Lower lobe of right lung (tissue), 2 donors: ENCODE data around the gene KCNC2. TPM values are rescaled to one million over a fixed set of nuclear protein-coding genes. Genes with fewer than 3 reads are reported as not detected.

Experiments
- ATAC-seq, 2 donors: fragments of 200-7000 bp; cut with Tn5 transposase; one replicate each; pipeline ENCODE4 v1.9.1; 2020 to 2022; ENCODE audit warnings: mild to moderate bottlenecking in 2 of 2, moderate library complexity in 2 of 2
- DNase-seq: peaks from one replicate; pipeline ENCODE4 v3.0.0-alpha.2; 2020
- H3K27ac ChIP-seq: fragments of 200-600 bp; one replicate; pipeline ENCODE4 v1.8.0; 2022
- H3K27me3 ChIP-seq: fragments of 200-600 bp; one replicate; pipeline ENCODE4 v1.8.0; 2022; ENCODE audit warnings: low read depth
- H3K36me3 ChIP-seq: fragments of 200-600 bp; one replicate; pipeline ENCODE4 v1.8.0; 2022; ENCODE audit warnings: mild to moderate bottlenecking
- H3K4me1 ChIP-seq: fragments of 200-600 bp; one replicate; pipeline ENCODE4 v1.8.0; 2022
- H3K4me3 ChIP-seq: fragments of 200-600 bp; one replicate; pipeline ENCODE4 v1.8.0; 2022; ENCODE audit warnings: mild to moderate bottlenecking
- H3K9me3 ChIP-seq: fragments of 200-600 bp; one replicate; pipeline ENCODE4 v1.8.0; 2022
- intact Hi-C: fragments of 100-400 bp; cut with DNase I; formaldehyde crosslinking; loops from one replicate; pipeline ENCODE4 v1.11.0; 2022
- long read RNA-seq: library from polyadenylated mRNA; unstranded; transcript quantifications from one replicate; pipeline ENCODE4 v2.0.0, GENCODE V29; 2021
- total RNA-seq: library from RNA; stranded (reverse); fragmentation: NEBNext Ultra II Directional; extraction: Animal tissue kit (Norgen Biotek cat#: 25700); gene quantifications from one replicate; pipeline ENCODE4 v1.2.1, GENCODE V29; 2021
- TF ChIP-seq, protein P1 (sequence below): fragments of 200-600 bp; IDR thresholded peaks from one replicate; pipeline ENCODE4 v1.8.0; 2022; ENCODE audit warnings: antibody characterized with exemption, mild to moderate bottlenecking
- donor health status: DM: no; HTN: yes; CAD: no; lungs with severe emphysema.

KCNC2 gene
- not detected for total RNA-seq
- long read RNA-seq: 0 reads

DNA sequence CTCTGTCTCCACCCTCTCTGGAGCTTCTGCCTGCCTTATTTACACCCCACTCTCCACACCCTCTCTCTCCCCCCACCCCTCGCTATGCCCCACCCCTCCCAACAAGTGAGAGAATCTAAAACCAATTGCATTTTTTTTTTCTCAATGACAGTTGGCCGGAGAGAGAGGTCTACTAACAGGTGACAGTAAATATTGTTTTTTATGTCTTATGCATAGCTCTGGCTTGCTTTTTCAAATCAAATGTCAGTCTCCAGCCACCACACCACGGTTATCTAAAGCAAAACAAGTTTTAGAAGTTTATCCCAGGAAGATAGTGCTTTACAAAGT is at the start of gene KCNC2:
KCNC2 (minus strand) TSS at position 28 of the 327 bp plus-strand sequence.
- intact Hi-C loops: no loop called here

DNA sequence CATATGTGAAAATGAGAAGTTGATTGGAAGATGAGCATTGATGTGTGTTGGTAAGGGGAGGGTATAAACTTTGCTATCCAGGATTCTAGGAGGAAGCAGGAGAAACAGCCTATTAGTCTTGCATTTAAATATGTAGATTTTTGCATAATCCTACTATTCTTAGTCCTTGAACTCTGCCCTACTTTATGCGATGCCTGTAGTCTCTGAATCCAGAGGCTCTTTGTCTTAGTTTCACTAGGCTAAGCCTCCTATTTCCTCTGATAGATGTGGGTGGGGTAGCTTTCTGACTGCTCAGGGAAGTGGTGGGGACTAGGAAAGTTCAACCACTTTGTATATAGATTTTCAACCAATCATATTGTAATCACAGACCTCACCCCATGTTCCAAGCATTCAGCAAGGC is 49.5 kb upstream of the KCNC2 start:
- Histone ChIP-seq H3K27ac (no peak overlapping the region), H3K4me3 (no peak overlapping the region), H3K4me1 (no peaks in the 10 kb centered on the region), H3K9me3 (no peaks in the 10 kb centered on the region), H3K27me3 (no peaks in the 10 kb centered on the region), H3K36me3 (no peaks in the 10 kb centered on the region)
- no peak for ATAC-seq
- TF ChIP-seq, protein P1, sequence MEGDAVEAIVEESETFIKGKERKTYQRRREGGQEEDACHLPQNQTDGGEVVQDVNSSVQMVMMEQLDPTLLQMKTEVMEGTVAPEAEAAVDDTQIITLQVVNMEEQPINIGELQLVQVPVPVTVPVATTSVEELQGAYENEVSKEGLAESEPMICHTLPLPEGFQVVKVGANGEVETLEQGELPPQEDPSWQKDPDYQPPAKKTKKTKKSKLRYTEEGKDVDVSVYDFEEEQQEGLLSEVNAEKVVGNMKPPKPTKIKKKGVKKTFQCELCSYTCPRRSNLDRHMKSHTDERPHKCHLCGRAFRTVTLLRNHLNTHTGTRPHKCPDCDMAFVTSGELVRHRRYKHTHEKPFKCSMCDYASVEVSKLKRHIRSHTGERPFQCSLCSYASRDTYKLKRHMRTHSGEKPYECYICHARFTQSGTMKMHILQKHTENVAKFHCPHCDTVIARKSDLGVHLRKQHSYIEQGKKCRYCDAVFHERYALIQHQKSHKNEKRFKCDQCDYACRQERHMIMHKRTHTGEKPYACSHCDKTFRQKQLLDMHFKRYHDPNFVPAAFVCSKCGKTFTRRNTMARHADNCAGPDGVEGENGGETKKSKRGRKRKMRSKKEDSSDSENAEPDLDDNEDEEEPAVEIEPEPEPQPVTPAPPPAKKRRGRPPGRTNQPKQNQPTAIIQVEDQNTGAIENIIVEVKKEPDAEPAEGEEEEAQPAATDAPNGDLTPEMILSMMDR: no peak
- no peak for DNase-seq
- intact Hi-C loops: no loop called here

More for the DNA sequence above, at the start of gene KCNC2:
- Histone ChIP-seq H3K27ac (no peak within 1 kb of the TSS), H3K4me1 (no peaks in the 10 kb centered on the region), H3K4me3 (no peak within 1 kb of the TSS), H3K9me3 (no peaks in the 10 kb centered on the region), H3K27me3 (peaks cover 35% of the 10 kb centered on the region), H3K36me3 (no peaks in the 10 kb centered on the region)
- DNase-seq: no peak
- TF ChIP-seq, protein P1: no peak
- no peak for ATAC-seq

DNA sequence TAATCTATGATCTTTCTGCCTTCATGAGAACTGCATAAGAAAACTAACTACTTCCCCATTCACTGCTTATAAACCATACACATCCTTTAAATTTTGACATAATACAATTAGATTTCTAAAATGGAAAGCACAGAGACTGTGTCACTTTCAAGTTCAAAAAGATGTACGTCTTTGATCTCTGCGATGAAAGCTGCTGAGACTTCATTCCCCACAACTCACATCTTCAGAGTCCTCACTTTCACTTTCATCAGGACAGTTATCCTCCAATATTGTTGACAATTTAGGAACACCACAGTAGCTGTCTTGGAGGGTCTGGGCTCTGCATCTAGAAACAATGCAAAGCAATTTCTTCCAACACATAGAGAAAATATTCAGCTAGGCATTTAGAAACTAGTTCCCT is 47.9 kb upstream of the KCNC2 start:
- Histone ChIP-seq H3K36me3 (no peaks in the 10 kb centered on the region), H3K4me3 (no peak overlapping the region), H3K27ac (no peak overlapping the region), H3K4me1 (no peaks in the 10 kb centered on the region), H3K27me3 (no peaks in the 10 kb centered on the region), H3K9me3 (no peaks in the 10 kb centered on the region)
- no peak for ATAC-seq
- intact Hi-C loops: no loop called here
- TF ChIP-seq, protein P1: no peak
- no peak for DNase-seq

DNA sequence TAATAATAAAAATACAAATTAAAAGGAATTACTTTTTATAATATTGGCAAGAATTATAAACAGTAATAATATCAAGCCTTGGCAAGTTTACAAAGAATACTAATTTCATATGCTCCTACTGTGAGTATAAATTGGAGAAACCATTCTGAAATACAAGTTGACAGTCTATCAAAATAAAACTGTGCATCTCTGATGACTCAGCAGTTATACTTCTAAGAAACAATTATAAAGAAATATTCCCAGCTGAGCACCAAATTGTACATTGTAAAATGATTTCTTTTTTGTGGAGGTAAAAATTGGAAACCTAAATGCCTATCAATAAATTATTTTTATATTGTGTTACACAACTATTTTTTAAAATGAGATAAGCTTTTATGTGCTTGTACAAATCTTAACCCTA is 35.5 kb upstream of the KCNC2 start:
- no peak for ATAC-seq
- no peak for DNase-seq
- TF ChIP-seq, protein P1: no peak
- H3K27ac ChIP-seq: no peak overlapping the region
- H3K36me3 ChIP-seq: no peaks in the 10 kb centered on the region
- H3K27me3 ChIP-seq: no peaks in the 10 kb centered on the region
- H3K9me3 ChIP-seq: peaks cover 7% of the 10 kb centered on the region
- no peaks in the 10 kb centered on the region for H3K4me1 ChIP-seq
- intact Hi-C loops: no loop called here
- H3K4me3 ChIP-seq: no peak overlapping the region

DNA sequence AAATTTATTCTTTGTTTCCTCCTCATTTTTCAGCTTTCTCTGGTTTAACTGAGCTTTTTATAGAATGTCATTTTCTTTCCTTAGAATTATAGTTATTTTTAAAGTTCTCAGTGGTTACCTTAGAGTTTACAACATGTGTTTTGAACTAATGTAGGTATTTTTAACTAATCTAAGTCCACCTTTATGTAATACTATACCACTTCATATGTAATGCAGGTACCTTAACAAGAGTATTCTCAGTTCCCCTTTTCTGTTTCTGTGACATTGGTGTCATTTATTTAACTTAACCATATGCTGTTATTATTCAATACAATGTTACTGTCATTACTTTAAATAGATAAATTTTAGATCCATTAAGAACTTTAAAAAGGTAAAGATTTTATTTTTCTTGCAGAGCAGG is 30.3 kb upstream of the KCNC2 start:
- no peak overlapping the region for H3K27ac ChIP-seq
- intact Hi-C loops: no loop called here
- no peaks in the 10 kb centered on the region for H3K4me1 ChIP-seq
- peaks cover 7% of the 10 kb centered on the region for H3K9me3 ChIP-seq
- ATAC-seq: no peak
- H3K4me3 ChIP-seq: no peak overlapping the region
- no peak for DNase-seq
- no peaks in the 10 kb centered on the region for H3K27me3 ChIP-seq
- TF ChIP-seq, protein P1: no peak
- H3K36me3 ChIP-seq: no peaks in the 10 kb centered on the region

DNA sequence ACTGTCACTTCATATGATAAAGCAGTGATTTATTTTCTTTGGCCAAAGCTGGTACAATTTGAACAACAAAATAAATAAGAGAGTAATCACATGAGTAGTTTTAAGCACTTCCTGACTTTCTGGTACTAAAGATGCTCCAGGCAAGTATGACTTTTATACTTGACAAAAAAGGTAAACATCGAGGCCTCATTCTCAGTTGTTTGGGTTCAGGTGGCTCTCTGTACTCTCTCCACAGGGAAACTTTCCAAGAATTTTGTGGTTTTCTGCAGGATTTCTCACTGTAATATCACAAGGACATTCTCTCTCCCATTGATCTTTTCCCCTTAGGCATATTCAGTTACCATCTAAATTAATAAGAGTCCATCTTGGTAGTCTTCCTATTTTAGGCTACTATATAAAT is 26.6 kb upstream of the KCNC2 start:
- Histone ChIP-seq H3K27me3 (no peaks in the 10 kb centered on the region), H3K4me1 (no peaks in the 10 kb centered on the region), H3K27ac (no peak overlapping the region), H3K9me3 (peaks cover 7% of the 10 kb centered on the region), H3K36me3 (no peaks in the 10 kb centered on the region), H3K4me3 (no peak overlapping the region)
- ATAC-seq (no peak), DNase-seq (no peak)
- TF ChIP-seq, protein P1: no peak
- intact Hi-C loops: no loop called here
